ENCODE data around the gene INO80C. TPM values are rescaled to one million over a fixed set of nuclear protein-coding genes. Genes with fewer than 3 reads are reported as not detected.

Gene INO80C
- total and polyA plus RNA-seq, 2 donors from 2014 or later, result 20.9 to 38.2 TPM

DNA sequence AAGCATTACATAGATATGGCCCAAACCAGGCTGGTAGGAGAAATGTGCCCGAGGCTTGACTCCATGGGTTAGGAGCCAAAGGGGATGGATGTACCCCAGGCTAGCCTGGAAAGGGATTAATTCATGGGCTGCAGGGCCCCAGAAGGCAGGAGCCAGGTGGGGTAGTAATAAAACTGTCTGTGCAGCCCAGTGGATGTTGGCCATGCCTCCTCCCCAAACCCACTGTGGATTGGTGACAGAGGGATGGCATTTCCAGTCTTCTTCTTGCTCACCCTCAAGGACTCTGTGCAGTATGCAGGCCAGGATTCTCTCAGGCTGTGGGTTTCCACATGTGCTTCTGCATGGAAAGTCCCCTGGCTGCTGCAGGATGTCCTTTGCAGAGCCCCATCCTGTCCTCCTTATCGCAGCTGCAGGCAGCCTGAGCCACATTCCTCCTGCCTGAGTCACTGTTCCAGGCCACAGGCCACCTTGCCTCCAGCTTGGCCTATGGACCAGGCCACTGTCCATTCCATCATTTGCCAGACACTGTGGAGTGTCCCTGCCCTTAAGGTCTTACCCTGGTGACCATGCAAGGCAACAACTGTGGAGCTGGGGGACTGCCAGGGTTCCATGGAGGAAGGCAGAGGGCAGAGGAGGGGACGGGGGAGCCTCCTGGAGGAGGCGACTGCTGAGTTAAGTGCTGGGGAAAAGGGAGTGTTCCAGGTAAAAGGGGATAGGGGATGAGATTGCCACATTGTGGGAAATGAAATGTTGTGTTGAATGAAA is 38.9 kb downstream of the INO80C start:
- intact Hi-C loops (cut with DNase I), result no loop called here
- peak; percentile 36 to 87 (median 55) for DNase-seq
- Histone ChIP-seq H3K4me1 (ENCODE audit: control insufficient read depth in 2 of 3, insufficient read depth in 2 of 3, low read depth in 1 of 3, low read length in 3 of 3) (peaks cover 0 to 4% (median 0%) of the 10 kb centered on the region in 3 donors), H3K9me3 (ENCODE audit: control insufficient read depth in 2 of 3, insufficient read depth in 1 of 3, low read length in 3 of 3) (no peaks in the 10 kb centered on the region), H3K36me3 (ENCODE audit: control insufficient read depth in 2 of 3, insufficient read depth in 3 of 3, low read length in 3 of 3) (no peaks in the 10 kb centered on the region), H3K27ac (ENCODE audit: low read depth in 2 of 2, low read length in 2 of 2) (peak overlapping the region in 1 of 2 donors; percentile 12), H3K27me3 (ENCODE audit: control insufficient read depth, insufficient read depth, low read length) (no peaks in the 10 kb centered on the region), H3K4me3 (ENCODE audit: low read length in 3 of 3) (no peak overlapping the region), H3K9ac (ENCODE audit: low read length in 3 of 3) (no peak overlapping the region)
- TF ChIP-seq, protein P1, sequence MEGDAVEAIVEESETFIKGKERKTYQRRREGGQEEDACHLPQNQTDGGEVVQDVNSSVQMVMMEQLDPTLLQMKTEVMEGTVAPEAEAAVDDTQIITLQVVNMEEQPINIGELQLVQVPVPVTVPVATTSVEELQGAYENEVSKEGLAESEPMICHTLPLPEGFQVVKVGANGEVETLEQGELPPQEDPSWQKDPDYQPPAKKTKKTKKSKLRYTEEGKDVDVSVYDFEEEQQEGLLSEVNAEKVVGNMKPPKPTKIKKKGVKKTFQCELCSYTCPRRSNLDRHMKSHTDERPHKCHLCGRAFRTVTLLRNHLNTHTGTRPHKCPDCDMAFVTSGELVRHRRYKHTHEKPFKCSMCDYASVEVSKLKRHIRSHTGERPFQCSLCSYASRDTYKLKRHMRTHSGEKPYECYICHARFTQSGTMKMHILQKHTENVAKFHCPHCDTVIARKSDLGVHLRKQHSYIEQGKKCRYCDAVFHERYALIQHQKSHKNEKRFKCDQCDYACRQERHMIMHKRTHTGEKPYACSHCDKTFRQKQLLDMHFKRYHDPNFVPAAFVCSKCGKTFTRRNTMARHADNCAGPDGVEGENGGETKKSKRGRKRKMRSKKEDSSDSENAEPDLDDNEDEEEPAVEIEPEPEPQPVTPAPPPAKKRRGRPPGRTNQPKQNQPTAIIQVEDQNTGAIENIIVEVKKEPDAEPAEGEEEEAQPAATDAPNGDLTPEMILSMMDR (IDR thresholded peaks at IDR 0.05; ENCODE audit: borderline replicate concordance, extremely low read depth, insufficient read depth), result no peak
- FAIRE-seq, result no peak

DNA sequence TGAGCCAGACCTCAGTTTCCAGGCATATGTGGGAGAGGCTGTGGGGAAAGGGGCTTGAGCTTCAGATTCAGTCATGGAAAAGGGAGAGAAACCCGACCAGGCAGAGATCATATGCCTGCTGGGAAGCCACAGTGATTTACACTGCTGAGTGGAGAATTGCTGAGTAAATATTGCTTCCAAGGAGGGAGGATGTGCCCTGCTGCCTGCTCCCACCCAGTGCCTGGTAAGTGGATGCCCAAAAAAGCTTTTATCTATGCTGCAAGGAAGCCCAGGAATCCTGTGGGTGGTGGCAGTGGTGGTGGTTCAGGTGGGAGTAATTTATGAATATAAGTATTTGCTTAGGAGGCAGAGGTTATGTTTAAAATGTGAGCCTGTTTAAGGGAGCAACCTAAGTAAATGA is 39.5 kb downstream of the INO80C start:
- intact Hi-C loops (cut with DNase I), result no loop called here
- FAIRE-seq (no peak), DNase-seq (peak in 4 of 5 donors; percentile 67 to 89 (median 80))
- Histone ChIP-seq H3K27me3 (ENCODE audit: control insufficient read depth, insufficient read depth, low read length) (no peaks in the 10 kb centered on the region), H3K9ac (ENCODE audit: low read length in 3 of 3) (no peak overlapping the region), H3K27ac (ENCODE audit: low read depth in 2 of 2, low read length in 2 of 2) (no peak overlapping the region), H3K4me3 (ENCODE audit: low read length in 3 of 3) (no peak overlapping the region), H3K36me3 (ENCODE audit: control insufficient read depth in 2 of 3, insufficient read depth in 3 of 3, low read length in 3 of 3) (no peaks in the 10 kb centered on the region), H3K4me1 (ENCODE audit: control insufficient read depth in 2 of 3, insufficient read depth in 2 of 3, low read depth in 1 of 3, low read length in 3 of 3) (peaks cover 0 to 4% (median 0%) of the 10 kb centered on the region in 3 donors), H3K9me3 (ENCODE audit: control insufficient read depth in 2 of 3, insufficient read depth in 1 of 3, low read length in 3 of 3) (no peaks in the 10 kb centered on the region)
- TF ChIP-seq, protein P1 (IDR thresholded peaks at IDR 0.05; ENCODE audit: borderline replicate concordance, extremely low read depth, insufficient read depth), result no peak

DNA sequence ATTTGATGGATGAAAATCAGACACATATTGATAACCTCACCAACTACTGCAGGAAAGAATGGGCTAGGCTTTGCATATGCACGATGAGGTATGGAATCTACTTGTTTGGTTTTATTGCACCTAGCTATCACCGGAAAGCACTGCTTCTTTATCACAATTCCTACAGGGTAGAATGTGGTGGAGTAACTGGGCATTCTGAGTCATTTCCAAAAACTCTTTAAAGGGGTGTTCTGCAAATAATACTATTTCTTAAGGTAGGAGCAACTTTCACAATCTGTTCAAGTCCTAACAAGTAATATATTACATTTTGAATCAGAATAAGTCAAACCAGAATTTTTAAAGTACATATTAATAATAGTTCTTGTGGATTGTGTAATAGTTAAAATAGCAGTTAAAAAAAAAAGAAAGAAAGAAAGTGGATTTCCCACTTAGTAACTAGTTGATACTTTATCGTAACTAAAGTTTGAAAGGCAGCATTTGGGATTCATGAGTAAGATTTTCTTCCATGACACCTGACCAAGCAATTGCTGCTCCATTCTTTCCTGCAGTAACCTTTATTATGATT is 40.5 kb downstream of the INO80C start:
- H3K27ac ChIP-seq (ENCODE audit: low read depth in 2 of 2, low read length in 2 of 2), result no peak overlapping the region
- intact Hi-C loops (cut with DNase I), result no loop called here
- H3K36me3 ChIP-seq (ENCODE audit: control insufficient read depth in 2 of 3, insufficient read depth in 3 of 3, low read length in 3 of 3), result no peaks in the 10 kb centered on the region
- TF ChIP-seq, protein P1 (IDR thresholded peaks at IDR 0.05; ENCODE audit: borderline replicate concordance, extremely low read depth, insufficient read depth), result no peak
- peaks cover 0 to 3% (median 0%) of the 10 kb centered on the region in 3 donors for H3K4me1 ChIP-seq (ENCODE audit: control insufficient read depth in 2 of 3, insufficient read depth in 2 of 3, low read depth in 1 of 3, low read length in 3 of 3)
- no peak overlapping the region for H3K9ac ChIP-seq (ENCODE audit: low read length in 3 of 3)
- DNase-seq (no peak), FAIRE-seq (no peak)
- no peaks in the 10 kb centered on the region for H3K27me3 ChIP-seq (ENCODE audit: control insufficient read depth, insufficient read depth, low read length)
- H3K9me3 ChIP-seq (ENCODE audit: control insufficient read depth in 2 of 3, insufficient read depth in 1 of 3, low read length in 3 of 3), result no peaks in the 10 kb centered on the region
- no peak overlapping the region for H3K4me3 ChIP-seq (ENCODE audit: low read length in 3 of 3)
